GM19238 (cell line): ENCODE data around the gene ASPSCR1.

Experiments
- DNase-seq: peaks from one replicate; pipeline ENCODE4 v3.0.0; 2011; ENCODE audit warnings: low spot score; ENCODE audit not compliant: insufficient read length

Gene ASPSCR1

GRCh38 chr17:81998691-81999438, 21.4 kb downstream of the ASPSCR1 start:
- no peak for DNase-seq

- DNase-seq = no peak
Observed at GRCh38 chr17:81999587-81999975, 22.2 kb downstream of the ASPSCR1 start.

- no peak for DNase-seq
Observed at GRCh38 chr17:81999976-82000802, 22.8 kb downstream of the ASPSCR1 start.

GRCh38 chr17:82000803-82001570, 23.6 kb downstream of the ASPSCR1 start:
- DNase-seq = no peak

DNA sequence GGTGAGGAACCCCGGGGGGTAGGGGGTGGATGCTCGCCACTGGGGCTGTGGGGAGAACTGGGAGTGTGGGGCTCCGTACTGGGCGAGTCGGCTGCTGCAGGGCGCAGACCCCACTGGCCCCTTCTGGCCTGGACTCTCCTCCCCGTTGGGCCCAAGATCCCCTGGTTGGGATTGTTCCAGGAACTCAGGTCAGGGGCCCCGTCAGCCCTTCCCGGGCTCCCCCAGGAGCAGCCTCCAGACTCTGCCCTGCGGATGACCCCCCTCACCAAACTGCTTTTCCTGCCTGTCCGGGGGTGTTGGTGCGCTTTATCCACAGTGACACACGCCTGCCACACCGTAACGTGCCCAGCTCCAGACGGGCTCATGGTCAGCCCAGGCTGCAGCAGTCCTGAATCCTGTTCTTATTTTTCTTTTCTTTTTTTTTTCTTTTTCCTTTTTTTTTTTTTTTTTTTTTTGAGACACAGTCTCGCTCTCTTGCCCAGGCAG, 24.2 kb downstream of the ASPSCR1 start:
- no peak for DNase-seq

- DNase-seq = no peak
Observed at GRCh38 chr17:82003411-82004381, 26.3 kb downstream of the ASPSCR1 start.

- DNase-seq = no peak
Observed at GRCh38 chr17:82004517-82005455, 27.4 kb downstream of the ASPSCR1 start.

DNA sequence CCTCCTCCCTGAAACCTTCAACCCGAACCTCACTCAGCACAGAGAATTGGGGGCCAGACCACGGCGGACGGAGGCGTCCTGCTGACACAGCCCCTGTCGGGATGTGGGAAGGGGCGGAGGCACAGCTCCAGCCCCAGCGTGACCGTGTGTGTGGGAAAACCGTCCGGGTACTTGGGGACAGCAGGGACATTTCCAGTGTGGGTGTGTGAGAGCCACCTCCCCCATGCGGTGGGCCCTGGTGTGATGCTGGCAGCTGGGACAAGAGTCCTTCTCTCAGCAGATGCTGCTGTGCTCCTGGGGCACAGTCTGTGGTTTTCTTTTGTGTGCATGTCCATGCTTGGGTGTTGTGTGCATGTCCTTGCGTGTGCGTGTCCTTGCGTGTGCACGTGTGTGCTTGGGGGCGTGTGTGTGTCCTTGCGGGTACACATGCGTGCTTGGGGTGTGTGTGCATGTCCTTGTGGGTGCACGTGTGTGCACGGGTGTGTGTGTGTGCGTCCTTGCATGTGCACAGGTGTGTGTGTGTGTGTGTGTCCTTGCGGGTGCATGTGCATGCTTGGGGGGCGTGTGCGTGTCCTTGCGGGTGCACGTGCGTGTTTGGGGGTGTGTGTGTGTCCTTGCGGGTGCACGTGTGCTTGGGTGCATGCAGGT, 28.4 kb downstream of the ASPSCR1 start:
- no peak for DNase-seq

DNA sequence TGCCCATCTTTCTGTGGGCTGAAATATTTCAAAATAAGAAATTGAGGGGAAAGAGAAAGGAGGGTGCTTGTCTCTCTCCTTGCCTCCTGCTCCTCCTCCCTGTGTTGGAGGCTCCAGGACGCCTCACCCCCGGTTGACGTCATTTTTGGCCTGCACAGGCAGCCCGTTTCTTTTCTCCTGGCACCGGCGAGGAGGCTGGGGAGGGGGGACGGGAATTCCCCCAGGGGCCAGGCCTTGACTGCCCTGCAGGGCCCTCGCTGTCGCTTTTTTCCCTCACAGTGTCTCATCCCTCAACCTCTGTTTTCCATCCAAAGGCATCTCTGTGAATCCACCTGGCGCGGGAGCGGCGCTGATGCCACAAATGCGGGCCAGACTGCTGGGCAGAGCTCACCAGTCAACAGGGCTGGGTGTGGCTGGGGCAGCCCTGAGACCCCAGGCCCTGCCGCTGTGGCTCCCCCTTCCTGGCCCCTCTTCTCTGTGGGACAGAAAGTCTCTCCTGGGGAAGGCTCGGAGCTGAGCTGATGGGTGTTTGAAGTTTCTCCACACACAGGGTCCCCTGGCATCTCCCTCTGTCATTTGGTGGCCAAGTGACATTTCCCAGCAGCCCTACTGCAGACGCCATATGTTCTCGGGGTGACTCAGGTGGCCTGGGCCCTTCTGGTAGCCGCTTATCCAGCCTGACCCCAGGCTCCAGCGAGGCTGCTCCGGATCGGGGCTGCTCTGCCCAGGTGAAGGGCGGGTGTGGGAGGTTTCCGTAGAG, 29.2 kb downstream of the ASPSCR1 start:
- DNase-seq = no peak

GRCh38 chr17:82007228-82007494, 29.7 kb downstream of the ASPSCR1 start:
- no peak for DNase-seq

DNA sequence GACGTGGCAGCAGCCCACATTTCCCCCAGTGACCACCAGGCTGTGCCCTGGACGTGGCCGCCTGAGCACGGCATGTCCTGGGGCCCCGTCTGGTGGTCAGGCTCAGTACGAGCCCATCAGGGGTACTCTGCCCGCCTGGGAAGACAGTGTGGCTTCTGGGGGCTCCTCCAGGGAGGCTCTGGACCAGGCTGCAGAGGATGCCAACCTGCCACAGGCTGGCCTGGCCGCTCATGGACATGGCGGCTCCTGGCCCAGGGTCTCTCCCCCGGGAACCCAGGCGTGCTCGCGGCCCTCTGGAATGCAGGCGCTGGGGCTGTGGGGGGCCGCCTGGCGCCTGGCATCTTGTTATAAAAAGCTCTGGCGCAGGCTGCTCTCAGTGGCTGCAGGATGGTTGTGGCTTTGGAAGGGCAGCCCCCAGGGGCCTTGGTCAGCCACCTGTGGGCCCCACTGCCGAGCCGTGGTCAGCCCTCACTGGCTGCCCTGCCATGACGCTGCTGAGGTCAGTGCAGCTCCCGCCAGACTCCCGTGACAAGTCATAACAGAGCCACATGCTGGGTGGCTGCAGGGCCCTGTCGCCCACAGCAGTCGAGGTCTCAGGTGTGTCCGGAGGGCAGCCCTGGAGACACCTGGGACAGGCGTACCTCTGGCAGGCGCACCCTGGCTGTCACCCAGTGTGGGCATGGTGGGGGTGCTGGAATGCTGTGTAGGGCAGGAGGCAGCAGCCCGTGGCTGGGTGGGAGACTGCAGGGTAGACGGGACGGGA, 30.2 kb downstream of the ASPSCR1 start:
- no peak for DNase-seq

GRCh38 chr17:82008258-82008940, 31.0 kb downstream of the ASPSCR1 start:
- DNase-seq = no peak

DNA sequence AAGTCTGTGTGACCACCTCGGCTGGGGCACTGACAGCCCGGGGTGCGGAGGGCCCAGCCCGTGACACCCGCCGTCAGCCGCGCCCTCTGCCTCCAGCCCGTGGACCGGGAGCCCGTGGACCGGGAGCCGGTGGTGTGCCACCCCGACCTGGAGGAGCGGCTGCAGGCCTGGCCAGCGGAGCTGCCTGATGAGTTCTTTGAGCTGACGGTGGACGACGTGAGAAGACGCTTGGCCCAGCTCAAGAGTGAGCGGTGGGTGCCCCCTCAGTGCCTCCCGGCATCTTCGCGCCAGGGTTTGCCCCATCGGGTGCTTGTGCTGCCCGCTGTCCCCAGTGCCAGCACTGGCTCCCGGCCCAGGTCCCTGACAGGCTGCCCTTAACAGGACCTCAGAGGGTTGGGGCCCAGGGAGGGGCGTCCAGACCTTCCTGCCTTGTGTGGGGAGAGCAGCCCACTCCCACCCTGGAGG, 31.5 kb downstream of the ASPSCR1 start:
- DNase-seq = no peak

DNA sequence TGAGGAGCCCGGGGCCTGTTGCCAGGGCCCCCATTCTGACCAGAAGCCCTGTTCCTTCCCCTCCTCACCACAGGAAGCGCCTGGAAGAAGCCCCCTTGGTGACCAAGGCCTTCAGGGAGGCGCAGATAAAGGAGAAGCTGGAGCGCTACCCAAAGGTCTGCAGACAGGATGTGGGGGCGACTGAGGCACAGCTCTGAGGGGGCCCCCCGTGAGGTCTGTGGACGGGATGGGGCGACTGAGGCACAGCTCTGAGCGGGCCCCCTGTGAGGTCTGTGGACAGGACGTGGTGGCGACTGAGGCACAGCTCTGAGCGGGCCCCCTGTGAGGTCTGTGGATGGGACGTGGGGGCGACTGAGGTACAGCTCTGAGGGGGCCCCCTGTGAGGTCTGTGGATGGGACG, 32.0 kb downstream of the ASPSCR1 start:
- DNase-seq = no peak

DNA sequence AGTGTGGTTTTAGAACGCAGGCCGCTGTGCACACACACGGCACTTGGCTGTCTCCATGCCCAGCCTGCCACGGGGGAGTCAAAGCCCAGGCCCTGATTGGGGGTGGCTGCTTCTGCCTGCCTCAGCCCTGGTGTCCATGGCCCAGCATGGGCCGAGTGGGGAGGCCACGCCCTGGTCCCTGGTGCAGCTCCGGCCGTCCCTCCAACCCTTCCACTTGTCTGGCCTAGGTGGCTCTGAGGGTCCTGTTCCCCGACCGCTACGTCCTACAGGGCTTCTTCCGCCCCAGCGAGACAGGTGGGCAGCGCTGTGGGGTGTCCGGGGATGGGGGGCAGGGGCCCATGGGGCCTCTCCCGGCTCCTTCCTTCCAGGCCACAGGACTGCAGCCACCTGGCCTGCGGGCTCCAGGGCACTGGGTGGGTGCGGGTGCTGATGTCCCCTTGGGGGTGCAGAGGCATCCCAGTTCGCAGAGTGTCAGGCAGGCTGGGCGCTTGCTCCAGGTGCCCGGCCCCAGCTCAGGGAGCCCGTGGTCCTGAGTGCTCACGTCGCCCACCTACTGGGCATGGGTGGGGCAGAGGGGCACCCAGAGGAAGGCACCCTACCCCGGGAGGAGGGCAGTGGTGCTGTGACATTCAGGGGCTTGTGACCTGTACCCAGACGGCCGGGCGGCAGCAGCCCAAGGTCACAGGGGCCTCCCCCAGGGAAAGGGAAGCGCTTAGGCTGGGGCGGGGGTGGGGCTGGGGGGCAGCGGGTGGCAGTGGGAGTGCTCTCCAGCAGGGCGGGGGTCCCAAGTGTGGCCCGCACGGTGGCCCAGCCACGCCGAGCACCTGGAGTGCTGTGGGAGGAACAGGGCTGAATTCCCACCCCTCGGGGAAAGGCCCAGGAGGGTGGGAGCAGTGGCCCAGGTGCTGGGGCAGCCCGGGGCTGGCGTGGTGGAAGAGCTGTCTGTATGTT, 33.4 kb downstream of the ASPSCR1 start:
- DNase-seq = no peak

GRCh38 chr17:82011617-82012187, 34.3 kb downstream of the ASPSCR1 start:
- no peak for DNase-seq
